GM18505 (cell line): ENCODE measurements around the gene UGT1A4.
"Not testable (repeated sequence)": the region's sequence is repeated elsewhere in the genome, so short reads cannot be mapped to it uniquely, and the experiment has no call there.

ENCODE experiments used
- ATAC-seq: cut with Tn5 transposase; IDR thresholded peaks from one replicate; pipeline ENCODE4 v1.9.1; 2021; ENCODE audit not compliant: unreplicated experiment
- POLR2A ChIP-seq: IDR thresholded peaks from 4 replicates; pipeline ENCODE4 v1.6.1; 2011; ENCODE audit warnings: borderline replicate concordance; ENCODE audit not compliant: insufficient read depth, insufficient read length; ENCODE audit errors: extremely low read depth

UGT1A4 gene

DNA sequence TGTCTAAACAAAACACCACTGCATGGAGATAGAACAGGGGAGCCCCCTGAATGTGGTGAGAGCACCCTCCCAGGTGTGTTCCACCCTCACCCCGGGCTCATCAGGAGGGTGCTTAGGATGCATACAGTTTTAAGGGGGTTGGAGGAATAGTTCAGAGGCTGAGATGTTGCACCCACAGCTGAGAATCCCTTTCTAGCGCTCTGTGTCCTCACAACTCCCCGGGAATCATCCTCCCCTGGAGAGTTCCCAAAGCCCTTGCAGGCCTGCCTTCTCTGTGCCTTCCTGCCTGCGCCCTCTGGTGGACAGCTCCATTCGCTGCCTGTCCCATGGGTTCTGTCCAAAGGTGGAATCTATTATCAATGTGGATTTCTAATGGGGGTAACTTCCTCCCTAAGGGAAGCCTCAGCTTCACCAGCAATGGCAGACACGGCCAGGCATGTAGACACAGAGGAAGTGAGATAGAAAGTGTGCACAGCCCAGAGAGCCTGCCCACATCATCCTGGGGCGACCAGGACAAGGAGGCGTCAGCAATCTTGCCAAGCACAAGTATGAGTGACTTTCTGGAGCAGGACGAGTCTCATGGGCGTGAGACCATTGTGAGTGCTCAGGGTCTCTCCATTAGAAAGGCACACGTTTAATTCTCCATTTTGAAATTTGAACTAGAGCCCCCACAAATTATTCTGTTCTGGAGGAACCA is 7.1 kb upstream of the UGT1A4 start:
- ATAC-seq = no peak
- TF ChIP-seq POLR2A = no peak

DNA sequence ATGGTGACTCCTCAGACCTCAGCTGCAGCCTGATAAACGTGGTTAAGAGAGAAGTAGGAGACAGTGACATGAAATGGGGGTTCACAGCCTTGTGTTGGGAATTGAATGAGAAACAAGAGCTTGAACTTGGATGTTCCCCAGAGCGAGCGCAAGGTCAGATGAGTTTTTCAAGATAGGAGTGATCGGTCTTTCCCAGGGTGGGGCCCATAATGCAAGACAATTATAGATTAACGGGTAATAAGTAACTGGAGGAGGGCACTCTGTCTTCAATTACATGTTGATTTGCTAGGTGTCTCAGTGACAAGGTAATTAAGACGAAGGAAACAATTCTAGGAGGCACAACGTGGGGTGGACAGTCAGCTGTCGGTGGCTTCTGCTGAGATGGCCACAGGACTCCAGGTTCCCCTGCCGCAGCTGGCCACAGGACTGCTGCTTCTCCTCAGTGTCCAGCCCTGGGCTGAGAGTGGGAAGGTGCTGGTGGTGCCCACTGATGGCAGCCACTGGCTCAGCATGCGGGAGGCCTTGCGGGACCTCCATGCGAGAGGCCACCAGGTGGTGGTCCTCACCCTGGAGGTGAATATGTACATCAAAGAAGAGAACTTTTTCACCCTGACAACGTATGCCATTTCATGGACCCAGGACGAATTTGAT is 5.8 kb upstream of the UGT1A4 start, which contains the start of gene UGT1A5:
TSS of gene UGT1A5 (plus strand) at position 297 of the 651 bp plus-strand sequence. CDS start at position 382, 85 bp downstream.
- no peak for TF ChIP-seq POLR2A
- no peak for ATAC-seq

DNA sequence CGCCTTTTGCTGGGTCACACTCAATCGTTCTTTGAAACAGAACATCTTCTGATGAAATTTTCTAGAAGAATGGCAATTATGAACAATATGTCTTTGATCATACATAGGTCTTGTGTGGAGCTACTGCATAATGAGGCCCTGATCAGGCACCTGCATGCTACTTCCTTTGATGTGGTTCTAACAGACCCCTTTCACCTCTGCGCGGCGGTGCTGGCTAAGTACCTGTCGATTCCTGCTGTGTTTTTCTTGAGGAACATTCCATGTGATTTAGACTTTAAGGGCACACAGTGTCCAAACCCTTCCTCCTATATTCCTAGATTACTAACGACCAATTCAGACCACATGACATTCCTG is 5.3 kb upstream of the UGT1A4 start:
- TF ChIP-seq POLR2A = no peak
- no peak for ATAC-seq

DNA sequence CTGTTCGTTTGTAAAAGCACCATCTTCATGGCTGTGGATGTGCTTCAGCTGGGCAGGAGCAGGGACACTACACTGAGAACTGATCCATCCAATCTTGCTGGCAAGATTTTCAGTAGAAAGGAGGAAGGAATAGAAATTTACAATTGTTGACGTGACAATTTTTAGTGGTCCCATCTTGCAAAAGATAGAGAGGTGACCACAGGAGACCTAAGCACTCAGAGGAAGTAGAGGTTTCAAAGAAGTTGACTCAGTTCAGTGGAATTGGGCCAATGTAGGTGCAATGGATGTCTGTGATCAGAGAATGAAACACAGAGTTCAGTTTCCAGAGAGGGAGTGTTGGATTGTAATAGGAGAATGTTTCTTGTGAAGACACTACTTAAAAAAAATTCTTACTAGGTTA is 4.4 kb upstream of the UGT1A4 start:
- TF ChIP-seq POLR2A = no peak
- no peak for ATAC-seq

DNA sequence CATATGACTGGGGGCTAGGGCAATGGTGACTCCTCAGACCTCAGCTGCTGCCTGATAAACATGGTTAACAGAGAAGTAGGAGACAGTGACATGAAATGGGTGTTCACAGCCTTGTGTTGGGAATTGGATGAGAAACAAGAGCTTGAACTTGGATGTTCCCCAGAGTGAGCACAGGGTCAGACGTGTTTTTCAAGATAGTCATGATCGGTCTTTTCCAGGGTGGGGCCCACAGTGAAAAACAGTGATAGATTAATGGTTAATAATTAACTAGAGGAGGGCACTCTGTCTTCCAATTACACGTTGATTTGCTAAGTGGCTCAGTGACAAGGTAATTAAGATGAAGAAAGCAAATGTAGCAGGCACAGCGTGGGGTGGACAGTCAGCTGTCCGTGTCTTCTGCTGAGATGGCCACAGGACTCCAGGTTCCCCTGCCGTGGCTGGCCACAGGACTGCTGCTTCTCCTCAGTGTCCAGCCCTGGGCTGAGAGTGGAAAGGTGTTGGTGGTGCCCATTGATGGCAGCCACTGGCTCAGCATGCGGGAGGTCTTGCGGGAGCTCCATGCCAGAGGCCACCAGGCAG is 10.3 kb downstream of the UGT1A4 start, which contains the start of gene UGT1A3:
TSS of gene UGT1A3 (plus strand) at position 320 of the 579 bp plus-strand sequence. CDS start at position 405, 85 bp downstream.
- no peak for TF ChIP-seq POLR2A
- ATAC-seq = no peak

DNA sequence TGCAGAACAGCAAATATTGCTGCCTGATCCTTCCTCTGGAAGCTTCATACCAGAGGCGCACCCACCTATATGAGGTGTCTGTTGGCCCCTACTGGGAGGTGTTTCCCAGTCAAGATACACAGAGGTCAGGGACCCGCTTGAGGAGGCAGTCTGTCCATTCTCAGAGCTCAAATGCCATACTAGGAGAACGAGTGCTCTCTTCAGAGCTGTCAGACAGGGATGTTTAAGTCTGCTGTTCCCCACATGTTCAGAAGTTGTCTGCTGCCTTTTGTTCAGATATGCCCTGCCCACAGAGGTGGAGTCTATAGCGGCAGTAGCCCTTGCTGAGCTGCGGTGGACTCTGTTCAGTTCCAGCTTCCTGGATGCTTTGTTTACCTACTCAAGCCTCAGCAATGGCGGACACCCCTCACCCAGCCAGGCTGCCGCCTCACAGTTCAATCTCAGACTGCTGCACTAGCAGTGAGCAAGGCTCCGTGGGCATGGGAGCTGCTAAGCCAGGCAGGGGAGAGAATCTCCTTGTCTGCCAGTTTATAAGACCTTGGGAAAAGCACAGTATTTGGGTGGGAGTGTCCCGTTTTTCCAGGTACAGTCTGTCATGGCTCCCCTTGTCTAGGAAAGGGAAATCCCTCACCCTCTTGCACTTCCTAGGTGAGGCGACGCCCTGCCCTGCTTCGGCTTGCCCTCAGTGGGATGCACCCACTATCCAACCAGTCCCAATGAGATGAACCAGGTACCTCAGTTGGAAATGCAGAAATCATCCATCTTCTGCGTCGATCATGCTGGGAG is 18.5 kb downstream of the UGT1A4 start:
- not testable (repeated sequence) for ATAC-seq

DNA sequence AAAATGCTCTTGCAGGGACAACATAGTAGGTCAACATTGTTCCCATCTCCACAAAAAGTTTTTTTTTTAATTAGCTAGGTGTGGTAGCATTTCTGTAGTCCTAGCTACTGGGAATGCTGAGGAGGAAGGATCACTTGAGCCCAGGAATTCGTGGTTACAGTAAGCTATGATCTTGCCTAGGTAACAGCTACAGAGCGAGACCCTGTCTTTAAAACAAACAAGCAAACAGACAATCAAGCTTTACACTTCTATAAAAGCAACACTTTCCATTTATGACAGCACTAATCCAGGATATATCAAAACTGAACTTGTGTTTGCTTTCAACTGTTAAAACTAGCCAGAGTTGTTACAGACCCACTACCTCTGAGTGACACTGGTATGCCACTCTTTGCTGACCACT is 22.3 kb downstream of the UGT1A4 start:
- ATAC-seq = no peak

DNA sequence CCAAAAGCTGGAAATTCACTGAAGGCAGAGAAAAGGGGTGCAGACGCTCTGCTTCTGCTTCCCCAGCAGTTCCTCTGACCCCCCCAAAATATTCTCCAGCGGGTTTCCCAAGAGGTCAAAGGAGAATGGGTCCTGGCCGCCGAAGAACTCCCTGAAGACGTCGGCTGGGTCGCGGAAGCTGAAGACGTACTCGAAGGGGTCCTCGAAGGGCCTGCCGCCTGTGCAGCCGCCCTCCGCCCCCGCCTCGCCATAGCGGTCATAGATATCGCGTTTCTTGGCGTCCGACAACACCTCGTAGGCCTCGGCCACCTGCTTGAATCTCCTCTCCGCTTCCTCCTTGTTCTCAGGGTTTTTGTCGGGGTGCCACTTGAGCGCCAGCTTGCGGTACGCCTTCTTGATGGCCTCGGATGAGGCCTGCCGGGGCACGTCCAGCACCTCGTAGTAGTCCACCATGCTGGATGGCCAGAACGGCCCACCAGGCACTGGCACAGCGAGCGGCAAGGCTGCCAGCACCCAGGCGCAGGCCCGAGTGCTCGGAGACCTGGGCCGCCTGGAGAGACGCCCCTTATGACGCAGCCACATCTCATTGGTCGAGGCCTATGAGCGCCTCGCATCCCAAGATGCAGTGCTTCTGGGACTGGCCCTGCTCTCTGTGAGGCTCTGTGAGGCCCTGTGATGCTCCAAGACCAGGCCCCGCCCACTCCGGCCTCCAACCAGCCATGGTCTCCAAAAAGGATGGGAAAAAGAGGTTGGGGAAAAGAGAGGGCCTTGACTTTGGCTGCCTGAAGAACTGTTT is 25.1 kb downstream of the UGT1A4 start:
- no peak for TF ChIP-seq POLR2A
- ATAC-seq = no peak

More for the DNA sequence above, 22.3 kb downstream of the UGT1A4 start:
- no peak for TF ChIP-seq POLR2A

DNA sequence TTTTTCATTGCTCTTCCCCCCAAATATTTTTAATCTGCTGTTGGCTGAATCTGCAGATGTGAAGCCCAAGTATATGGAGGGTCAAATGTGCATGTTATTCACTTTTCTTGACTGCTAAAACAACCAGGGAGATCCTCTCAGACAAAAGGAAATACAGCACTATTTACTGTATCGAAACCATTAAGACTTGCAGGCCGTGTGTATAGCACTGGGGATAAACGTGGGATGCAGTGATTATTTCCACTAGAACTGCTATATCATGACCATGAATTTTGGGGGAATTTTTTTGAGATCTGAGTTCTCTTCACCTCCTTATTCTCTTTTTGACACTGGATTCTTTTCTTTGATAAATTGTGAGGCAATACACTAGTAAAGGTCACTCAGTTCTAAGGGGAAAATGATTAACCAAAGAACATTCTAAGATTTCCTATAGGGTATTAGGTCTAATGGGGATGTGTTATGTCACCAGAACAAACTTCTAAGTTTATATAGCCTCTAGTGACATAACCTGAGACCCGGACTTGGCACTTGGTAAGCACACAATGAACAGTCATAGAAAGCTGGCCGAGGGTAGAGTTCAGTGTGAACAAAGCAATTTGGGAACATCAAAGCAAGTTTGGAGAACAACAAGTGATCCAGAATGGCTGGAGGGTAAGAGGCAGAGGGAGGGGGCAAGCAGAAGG is 26.7 kb downstream of the UGT1A4 start:
- no peak for TF ChIP-seq POLR2A
- ATAC-seq = no peak

DNA sequence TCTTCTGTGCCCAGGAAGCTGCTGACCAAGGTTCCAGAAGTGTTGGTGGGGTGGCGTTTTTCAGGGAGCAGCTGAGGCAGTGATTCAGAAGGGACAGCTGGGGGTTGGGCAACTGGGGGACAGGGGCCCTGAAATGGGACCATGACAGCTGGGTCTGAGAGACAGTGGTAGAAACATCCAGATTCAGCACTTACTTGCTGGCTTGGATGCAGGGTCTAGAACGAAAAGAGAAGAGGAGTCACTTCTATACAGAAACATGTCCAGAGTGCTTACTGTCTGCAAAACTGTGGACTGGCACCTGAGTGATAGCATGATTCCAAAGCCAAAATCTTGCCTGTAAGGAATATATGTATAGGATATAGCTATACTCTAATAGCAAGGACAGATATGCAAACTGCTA is 27.3 kb downstream of the UGT1A4 start:
- not testable (repeated sequence) for ATAC-seq

DNA sequence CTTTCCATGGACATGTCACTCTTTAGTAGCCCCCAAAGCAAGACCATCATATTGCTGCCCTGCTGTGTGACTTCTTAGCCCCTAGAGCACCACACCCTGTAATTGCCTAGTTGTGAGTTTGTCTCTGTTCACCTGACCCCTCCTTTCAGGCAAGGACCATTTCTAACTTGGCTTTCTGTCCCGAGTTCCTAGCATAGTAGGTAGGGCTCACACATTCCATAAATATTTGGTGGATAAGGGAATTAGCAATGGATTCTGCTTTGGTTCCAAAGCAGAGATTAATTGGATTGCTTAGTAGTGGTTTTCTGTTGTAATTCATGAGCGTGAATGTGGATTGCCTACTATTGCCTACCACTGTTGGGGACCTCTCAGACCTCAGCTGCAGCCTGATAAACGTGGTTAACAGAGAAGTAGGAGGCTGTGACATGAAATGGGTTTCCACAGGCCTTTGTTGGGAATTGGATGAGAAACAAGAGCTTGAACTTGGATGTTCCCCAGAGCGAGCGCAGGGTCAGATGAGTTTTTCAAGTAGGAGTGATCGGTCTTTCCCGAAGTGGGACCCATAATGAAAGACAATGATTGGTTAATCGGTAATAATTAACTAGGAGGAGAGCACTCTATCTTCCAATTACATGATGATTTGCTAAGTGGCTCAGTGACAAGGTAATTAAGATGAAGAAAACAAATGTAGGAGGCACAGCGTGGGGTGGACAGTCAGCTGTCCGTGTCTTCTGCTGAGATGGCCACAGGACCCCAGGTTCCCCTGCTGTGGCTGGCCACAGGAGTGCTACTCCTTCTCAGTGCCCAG is 28.1 kb downstream of the UGT1A4 start:
- no peak for ATAC-seq
- no peak for TF ChIP-seq POLR2A

DNA sequence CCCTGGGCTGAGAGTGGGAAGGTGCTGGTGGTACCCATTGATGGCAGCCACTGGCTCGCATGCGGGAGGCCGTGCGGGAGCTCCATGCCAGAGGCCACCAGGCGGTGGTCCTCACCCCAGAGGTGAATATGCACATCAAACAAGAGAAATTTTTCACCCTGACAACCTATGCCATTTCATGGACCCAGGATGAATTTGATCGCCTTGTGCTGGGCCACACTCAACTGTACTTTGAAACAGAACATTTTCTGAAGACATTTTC is 28.7 kb downstream of the UGT1A4 start:
- no peak for TF ChIP-seq POLR2A
- no peak for ATAC-seq

DNA sequence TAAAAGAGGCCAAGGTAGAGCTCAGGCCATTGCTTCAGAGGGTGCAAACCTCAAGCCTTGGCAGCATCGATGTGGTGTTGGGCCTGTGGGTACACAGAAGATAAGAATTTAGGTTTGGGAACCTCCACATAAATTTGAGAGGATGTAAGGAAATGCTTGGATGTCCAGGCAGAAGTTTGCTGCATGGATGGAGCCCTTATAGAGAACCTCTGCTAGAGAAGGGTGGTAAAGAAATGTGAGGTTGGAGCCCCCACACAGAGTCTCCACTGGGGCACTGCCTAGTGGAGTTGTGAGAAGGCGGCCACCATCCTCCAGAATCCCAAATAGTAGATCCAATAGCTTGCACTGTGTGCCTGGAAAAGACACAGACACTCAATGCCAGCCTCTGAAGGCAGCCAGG is 32.2 kb downstream of the UGT1A4 start:
- not testable (repeated sequence) for ATAC-seq

DNA sequence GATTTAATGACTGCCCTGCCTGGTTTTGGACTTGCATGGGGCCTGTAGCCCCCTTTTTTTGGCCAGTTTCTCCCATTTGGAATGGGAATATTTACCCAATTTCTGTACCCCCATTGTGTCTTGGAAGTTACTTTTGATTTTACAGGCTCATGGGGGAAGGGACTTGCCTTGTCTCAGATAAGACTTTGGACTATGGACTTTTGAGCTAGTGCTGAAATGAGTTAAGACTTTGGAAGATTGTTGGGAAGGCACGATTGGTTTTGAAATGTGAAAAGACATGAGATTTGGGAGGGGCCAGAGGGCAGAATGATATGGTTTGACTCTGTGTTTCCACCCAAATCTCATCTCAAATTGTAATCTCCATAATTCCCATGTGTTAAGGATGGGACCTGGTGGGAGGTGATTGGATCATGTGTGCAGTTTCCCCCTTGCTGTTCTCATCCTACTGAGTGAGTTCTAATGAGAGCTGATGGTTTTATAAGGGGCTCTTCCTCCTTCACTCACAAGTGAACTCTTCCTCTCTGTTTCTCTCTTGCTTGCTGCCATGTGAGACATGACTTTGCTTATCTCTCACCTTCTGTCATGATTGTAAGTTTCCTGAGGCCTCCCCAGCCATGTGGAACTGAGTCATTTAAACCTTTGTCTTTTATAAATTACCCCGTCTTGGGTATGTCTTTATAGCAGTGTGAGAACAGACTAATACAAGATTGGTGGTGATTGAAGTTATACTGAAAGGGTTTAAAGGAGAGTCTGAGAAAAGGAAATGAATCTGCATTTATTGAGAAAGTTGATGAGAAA is 32.9 kb downstream of the UGT1A4 start:
- not testable (repeated sequence) for ATAC-seq
